ENCODE results near the gene METTL8. TPM values are rescaled to one million over a fixed set of nuclear protein-coding genes. Genes with fewer than 3 reads are reported as not detected.
"Not testable (repeated sequence)": the region's sequence is repeated elsewhere in the genome, so short reads cannot be mapped to it uniquely, and the experiment has no call there.

Gene METTL8
- total RNA-seq, 1 experiment from 2014 or later = 86.2 TPM

- peak; percentile 32 for DNase-seq (ENCODE audit: low spot score)
- in situ Hi-C loops (cut with HindIII; ENCODE audit: low sequenced_read_pairs) = no loop called here
Observed at GRCh38 chr2:171319164-171319810, 114.5 kb downstream of the METTL8 start.

- peak; percentile 90 for DNase-seq (ENCODE audit: low spot score)
- in situ Hi-C loops (cut with HindIII; ENCODE audit: low sequenced_read_pairs) = no loop called here
Observed at GRCh38 chr2:171318463-171318934, 115.3 kb downstream of the METTL8 start.

- peak; percentile 66 for DNase-seq (ENCODE audit: low spot score)
- in situ Hi-C loops (cut with HindIII; ENCODE audit: low sequenced_read_pairs) = no loop called here
Observed at GRCh38 chr2:171317492-171318125, 116.2 kb downstream of the METTL8 start.

- DNase-seq (ENCODE audit: low spot score) = peak; percentile 68
- in situ Hi-C loops (cut with HindIII; ENCODE audit: low sequenced_read_pairs) = no loop called here
Observed at GRCh38 chr2:171316755-171317337, 116.9 kb downstream of the METTL8 start.

- peak; percentile 57 for DNase-seq (ENCODE audit: low spot score)
- in situ Hi-C loops (cut with HindIII; ENCODE audit: low sequenced_read_pairs) = no loop called here
Observed at GRCh38 chr2:171316220-171316619, 117.6 kb downstream of the METTL8 start.

- no peak for DNase-seq (ENCODE audit: low spot score)
- in situ Hi-C loops (cut with HindIII; ENCODE audit: low sequenced_read_pairs) = no loop called here
Observed at GRCh38 chr2:171315781-171316180, 118.0 kb downstream of the METTL8 start.

- DNase-seq (ENCODE audit: low spot score); in situ Hi-C loops (cut with HindIII; ENCODE audit: low sequenced_read_pairs): not testable (repeated sequence)
Observed at GRCh38 chr2:171312182-171312581, 121.6 kb downstream of the METTL8 start.

- in situ Hi-C loops (cut with HindIII; ENCODE audit: low sequenced_read_pairs) = not testable (repeated sequence)
Observed at GRCh38 chr2:171311589-171311988, 122.2 kb downstream of the METTL8 start.

GRCh38 chr2:171310889-171311288 lies 122.9 kb downstream of the METTL8 start:
- DNase-seq (ENCODE audit: low spot score) = no peak
- in situ Hi-C loops (cut with HindIII; ENCODE audit: low sequenced_read_pairs) = no loop called here

More at GRCh38 chr2:171311589-171311988, 122.2 kb downstream of the METTL8 start:
- not testable (repeated sequence) for DNase-seq (ENCODE audit: low spot score)

GRCh38 chr2:171309455-171310286 lies 124.1 kb downstream of the METTL8 start:
- DNase-seq (ENCODE audit: low spot score) = no peak
- in situ Hi-C loops (cut with HindIII; ENCODE audit: low sequenced_read_pairs) = no loop called here

GRCh38 chr2:171308280-171309054 lies 125.3 kb downstream of the METTL8 start:
- DNase-seq (ENCODE audit: low spot score) = no peak
- in situ Hi-C loops (cut with HindIII; ENCODE audit: low sequenced_read_pairs) = no loop called here

- in situ Hi-C loops (cut with HindIII; ENCODE audit: low sequenced_read_pairs) = no loop called here
- no peak for DNase-seq (ENCODE audit: low spot score)
Observed at GRCh38 chr2:171307560-171307959, 126.2 kb downstream of the METTL8 start.

GRCh38 chr2:171297956-171298355 lies 135.8 kb downstream of the METTL8 start:
- DNase-seq (ENCODE audit: low spot score) = no peak

GRCh38 chr2:171294608-171295007 lies 139.2 kb downstream of the METTL8 start:
- in situ Hi-C loops (cut with HindIII; ENCODE audit: low sequenced_read_pairs) = no loop called here
- no peak for DNase-seq (ENCODE audit: low spot score)

More at GRCh38 chr2:171297956-171298355, 135.8 kb downstream of the METTL8 start:
- in situ Hi-C loops (cut with HindIII; ENCODE audit: low sequenced_read_pairs) = no loop called here

- in situ Hi-C loops (cut with HindIII; ENCODE audit: low sequenced_read_pairs) = no loop called here
- DNase-seq (ENCODE audit: low spot score) = no peak
Observed at GRCh38 chr2:171293661-171294060, 140.1 kb downstream of the METTL8 start.

GRCh38 chr2:171289991-171290390 lies 143.8 kb downstream of the METTL8 start:
- in situ Hi-C loops (cut with HindIII; ENCODE audit: low sequenced_read_pairs) = no loop called here
- DNase-seq (ENCODE audit: low spot score) = no peak

- in situ Hi-C loops (cut with HindIII; ENCODE audit: low sequenced_read_pairs) = no loop called here
- DNase-seq (ENCODE audit: low spot score) = no peak
Observed at GRCh38 chr2:171289316-171289715, 144.5 kb downstream of the METTL8 start.

GRCh38 chr2:171287611-171288010 lies 146.2 kb downstream of the METTL8 start:
- no peak for DNase-seq (ENCODE audit: low spot score)
- in situ Hi-C loops (cut with HindIII; ENCODE audit: low sequenced_read_pairs) = no loop called here
